Loucy (cell line): ENCODE results near the gene NRCAM.

Experiments used
- H2AFZ ChIP-seq: fragments of 200-600 bp; sonication (generic); 2 replicates; pipeline ENCODE4 v1.6.0; 2016; ENCODE audit warnings: antibody characterized with exemption, mild to moderate bottlenecking, low read length, moderate library complexity
- H3F3A ChIP-seq: fragments of 200-600 bp; 2 replicates; pipeline ENCODE4 v1.6.0; 2016; ENCODE audit warnings: antibody characterized with exemption, low read depth, mild to moderate bottlenecking
- H3K27me3 ChIP-seq: fragments of 200-600 bp; sonication (generic); 2 replicates; pipeline ENCODE4 v1.6.1; 2014; ENCODE audit warnings: low read length, mild to moderate bottlenecking; ENCODE audit not compliant: insufficient read depth, poor library complexity, severe bottlenecking
- H3K36me3 ChIP-seq: fragments of 200-600 bp; sonication (generic); 2 replicates; pipeline ENCODE4 v1.6.1; 2016; ENCODE audit warnings: low read length; ENCODE audit not compliant: insufficient read depth
- H3K4me1 ChIP-seq: fragments of 200-600 bp; sonication (generic); 2 replicates; pipeline ENCODE4 v1.5.1; 2014; ENCODE audit warnings: low read length, mild to moderate bottlenecking; ENCODE audit not compliant: insufficient read depth, poor library complexity, severe bottlenecking
- H3K4me2 ChIP-seq: fragments of 200-600 bp; sonication (generic); 2 replicates; pipeline ENCODE4 v1.6.0; 2014; ENCODE audit warnings: antibody characterized with exemption, low read length, low read depth, mild to moderate bottlenecking; ENCODE audit not compliant: poor library complexity, severe bottlenecking
- H3K4me3 ChIP-seq: fragments of 200-600 bp; sonication (generic); 2 replicates; pipeline ENCODE4 v1.5.1; 2014; ENCODE audit warnings: low read length, mild to moderate bottlenecking, mixed read lengths; ENCODE audit not compliant: poor library complexity, severe bottlenecking
- H3K79me2 ChIP-seq: fragments of 200-600 bp; sonication (generic); 2 replicates; pipeline ENCODE4 v1.6.1; 2014; ENCODE audit warnings: low read length; ENCODE audit not compliant: insufficient read depth
- H3K9ac ChIP-seq: fragments of 200-600 bp; sonication (generic); 2 replicates; pipeline ENCODE4 v1.6.0; 2014; ENCODE audit warnings: mild to moderate bottlenecking, low read depth, low read length, moderate library complexity; ENCODE audit not compliant: poor library complexity, severe bottlenecking
- H3K9me2 ChIP-seq: fragments of 200-600 bp; sonication (generic); replicated peaks from 2 replicates; pipeline ENCODE4 v1.6.1; 2016; ENCODE audit warnings: low read depth, low read length, mixed read lengths
- H3K9me3 ChIP-seq: fragments of 200-600 bp; sonication (generic); 2 replicates; pipeline ENCODE4 v1.6.1; 2014; ENCODE audit warnings: mild to moderate bottlenecking, antibody characterized with exemption, low read length, low read depth; ENCODE audit not compliant: insufficient read depth
- H4K20me1 ChIP-seq: fragments of 200-600 bp; sonication (generic); 2 replicates; pipeline ENCODE4 v1.6.0; 2014; ENCODE audit warnings: antibody characterized with exemption, low read length, mild to moderate bottlenecking; ENCODE audit not compliant: insufficient read depth, poor library complexity, severe bottlenecking
- CTCF ChIP-seq: fragments of 200-600 bp; sonication (generic); conservative IDR thresholded peaks from 2 replicates; pipeline ENCODE4 v1.5.1; 2014; ENCODE audit warnings: mild to moderate bottlenecking, antibody characterized with exemption, low read length
- EZH2phosphoT487 ChIP-seq: fragments of 200-600 bp; IDR thresholded peaks from 2 replicates; pipeline ENCODE4 v1.6.1; 2018; ENCODE audit warnings: antibody characterized with exemption, mild to moderate bottlenecking, moderate library complexity, borderline replicate concordance

The NRCAM gene

GRCh38 chr7:108097703-108098102 is 358.5 kb downstream of the NRCAM start:
- H3K4me3 ChIP-seq = no peak overlapping the region
- H3K4me1 ChIP-seq = peaks cover 16% of the 10 kb centered on the region
- H3F3A ChIP-seq = no peaks in the 10 kb centered on the region
- no peak overlapping the region for H2AFZ ChIP-seq
- H3K4me2 ChIP-seq = no peak overlapping the region
- no peaks in the 10 kb centered on the region for H3K27me3 ChIP-seq
- H3K36me3 ChIP-seq = no peaks in the 10 kb centered on the region
- no peaks in the 10 kb centered on the region for H3K9me2 ChIP-seq
- no peaks in the 10 kb centered on the region for H3K79me2 ChIP-seq
- no peaks in the 10 kb centered on the region for H3K9me3 ChIP-seq
- no peaks in the 10 kb centered on the region for H4K20me1 ChIP-seq
- no peak overlapping the region for H3K9ac ChIP-seq
- no peak for TF ChIP-seq EZH2phosphoT487
- TF ChIP-seq CTCF = peak; percentile 65
